HCT116 (cell line): ENCODE results near the gene APBA2. TPM values are rescaled to one million over a fixed set of nuclear protein-coding genes. Genes with fewer than 3 reads are reported as not detected.

Experiments
- ATAC-seq: fragments of 200-7000 bp; cut with Tn5 transposase; 2 replicates; pipeline ENCODE4 v1.9.1; 2020; ENCODE audit warnings: mild to moderate bottlenecking, moderate library complexity
- BruUV-seq: library from RNA; stranded (reverse); fragments of 400-500 nt; replicated peaks from 2 replicates; lab custom pipeline; 2021; lab: Mats Ljungman, UMichigan
- CTCF ChIA-PET: fragments of 300-600 bp; sonication (Branson Sonifier 250); formaldehyde crosslinking; loops from one replicate; lab custom pipeline; 2021; ENCODE audit warnings: antibody characterized with exemption; lab: Charles Lee
- POLR2A ChIA-PET: fragments of 300-600, 350-600 bp; sonication (Branson Sonifier 250); formaldehyde crosslinking; loops from one replicate; lab custom pipeline; 2021; ENCODE audit warnings: antibody characterized with exemption; lab: Charles Lee
- RAD21 ChIA-PET, 2 experiments: fragments of 300-600 bp; sonication (Branson Sonifier 250); formaldehyde crosslinking; loops; one replicate each; lab custom pipeline; 2023; ENCODE audit warnings: low total read pairs in 2 of 2; ENCODE audit not compliant: uncharacterized antibody in 2 of 2, unreplicated experiment in 2 of 2, low non-redundant PET in 1 of 2; lab: Charles Lee
- DNase-seq: peaks from one replicate; pipeline ENCODE4 v3.0.0-alpha.2; 2010; ENCODE audit warnings: low read depth, low spot score
- H2AFZ ChIP-seq: fragments of 200-600 bp; shearing (Covaris generic), sonication (generic); 2 replicates; pipeline ENCODE4 v1.6.1; 2017; ENCODE audit warnings: low read depth, mixed run types, mixed read lengths, antibody characterized with exemption, low read length; ENCODE audit not compliant: poor library complexity, severe bottlenecking
- H3K27ac ChIP-seq: 2 replicates; pipeline ENCODE4 v1.5.1; 2012; ENCODE audit warnings: low read depth, low read length
- H3K27me3 ChIP-seq: fragments of 200-600 bp; sonication (generic); 2 replicates; pipeline ENCODE4 v1.6.1; 2016; ENCODE audit warnings: mixed run types, low read length, mixed read lengths; ENCODE audit not compliant: insufficient read depth
- H3K36me3 ChIP-seq, 2 experiments: fragments of 200-500 bp in 1 of 2; fragments of 200-600 bp in 1 of 2; sonication (Bioruptor generic) in 1 of 2; sonication (generic) in 1 of 2; 2 replicates each; pipeline versions ENCODE4 v1.5.1 to v1.6.1; 2014 to 2016; ENCODE audit warnings: low read length in 2 of 2, inconsistent platforms in 1 of 2, mixed read lengths in 1 of 2, mixed run types in 1 of 2; ENCODE audit not compliant: insufficient read depth in 2 of 2, control insufficient read depth in 1 of 2
- H3K4me1 ChIP-seq, 2 experiments: fragments of 200-600 bp in 1 of 2; sonication (generic) in 1 of 2; 2 replicates each; pipeline versions ENCODE4 v1.5.1 to v1.6.1; 2012 to 2017; ENCODE audit warnings: low read length in 2 of 2, inconsistent platforms in 1 of 2, mild to moderate bottlenecking in 1 of 2, mixed read lengths in 1 of 2, mixed run types in 1 of 2, moderate library complexity in 1 of 2; ENCODE audit not compliant: insufficient read depth in 2 of 2, control insufficient read depth in 1 of 2
- H3K4me2 ChIP-seq: fragments of 200-600 bp; sonication (generic); 2 replicates; pipeline ENCODE4 v1.6.1; 2017; ENCODE audit warnings: mixed run types, low read length, mixed read lengths
- H3K4me3 ChIP-seq, 2 experiments: fragments of 200-600 bp in 1 of 2; sonication (generic) in 1 of 2; replicated peaks in 1 of 2; 2 replicates each; pipeline ENCODE4 v1.5.1; 2011 to 2016; ENCODE audit warnings: low read length in 2 of 2, control low read depth in 1 of 2, low read depth in 1 of 2, mild to moderate bottlenecking in 1 of 2, mixed read lengths in 1 of 2, mixed run types in 1 of 2
- H3K79me2 ChIP-seq: fragments of 200-600 bp; sonication (generic); 2 replicates; pipeline ENCODE4 v1.6.1; 2017; ENCODE audit warnings: mild to moderate bottlenecking, mixed run types, low read length, moderate library complexity, mixed read lengths; ENCODE audit not compliant: insufficient read depth
- H3K9ac ChIP-seq: fragments of 200-600 bp; sonication (generic); 2 replicates; pipeline ENCODE4 v1.6.1; 2016; ENCODE audit warnings: low read length, mixed read lengths
- H3K9me2 ChIP-seq: fragments of 200-600 bp; sonication (generic), shearing (Covaris generic); 2 replicates; pipeline ENCODE4 v1.6.1; 2017; ENCODE audit warnings: mixed run types, mild to moderate bottlenecking, moderate library complexity; ENCODE audit not compliant: insufficient read depth
- H3K9me3 ChIP-seq, 2 experiments: fragments of 200-500 bp in 1 of 2; fragments of 200-600 bp in 1 of 2; sonication (Bioruptor generic) in 1 of 2; sonication (generic) in 1 of 2; 2 replicates each; pipeline ENCODE4 v1.6.1; 2014 to 2017; ENCODE audit warnings: low read length in 2 of 2, mixed read lengths in 2 of 2, inconsistent platforms in 1 of 2, low read depth in 1 of 2, mild to moderate bottlenecking in 1 of 2, mixed run types in 1 of 2, moderate library complexity in 1 of 2; ENCODE audit not compliant: control insufficient read depth in 1 of 2, insufficient read depth in 1 of 2
- H4K20me1 ChIP-seq: fragments of 200-600 bp; sonication (generic), shearing (Covaris generic); 2 replicates; pipeline ENCODE4 v1.6.1; 2017; ENCODE audit warnings: mixed run types, mild to moderate bottlenecking, moderate library complexity; ENCODE audit not compliant: insufficient read depth
- CBX3 ChIP-seq: IDR thresholded peaks from 2 replicates; pipeline ENCODE4 v1.6.1; 2012; ENCODE audit warnings: low read depth
- JUND ChIP-seq: IDR thresholded peaks from 2 replicates; pipeline ENCODE4 v1.6.1; 2012
- RAD21 ChIP-seq: IDR thresholded peaks from 2 replicates; pipeline ENCODE4 v1.6.1; 2012; ENCODE audit warnings: low read depth, mild to moderate bottlenecking
- SIN3A ChIP-seq: IDR thresholded peaks from 2 replicates; pipeline ENCODE4 v1.6.1; 2012; ENCODE audit warnings: low read depth
- SRF ChIP-seq: IDR thresholded peaks from 2 replicates; pipeline ENCODE4 v1.6.1; 2012; ENCODE audit warnings: low read depth
- YY1 ChIP-seq: IDR thresholded peaks from 2 replicates; pipeline ENCODE4 v1.6.1; 2011; ENCODE audit warnings: low read length, low read depth, moderate library complexity, mild to moderate bottlenecking; ENCODE audit not compliant: insufficient replicate concordance; ENCODE audit errors: extremely low read depth
- ZNF274 ChIP-seq: fragments of 200-500 bp; sonication (Bioruptor generic); IDR thresholded peaks from 2 replicates; pipeline ENCODE4 v1.6.1; 2014; ENCODE audit warnings: mild to moderate bottlenecking, low read depth, low read length, inconsistent platforms
- intact Hi-C: fragments of 100-400 bp; cut with micrococcal nuclease; formaldehyde crosslinking; loops from 2 replicates; pipeline ENCODE4 v1.10.0; 2022
- total RNA-seq: library from RNA; stranded (reverse); gene quantifications from one replicate; pipeline ENCODE4 v1.2.1, GENCODE V29; 2021; ENCODE audit not compliant: unreplicated experiment
- TF ChIP-seq, protein P1 (sequence below): IDR thresholded peaks from 2 replicates; pipeline ENCODE4 v1.6.1; 2012

APBA2 gene
- total RNA-seq, 1 experiment from 2014 or later, result 0.47 TPM

DNA sequence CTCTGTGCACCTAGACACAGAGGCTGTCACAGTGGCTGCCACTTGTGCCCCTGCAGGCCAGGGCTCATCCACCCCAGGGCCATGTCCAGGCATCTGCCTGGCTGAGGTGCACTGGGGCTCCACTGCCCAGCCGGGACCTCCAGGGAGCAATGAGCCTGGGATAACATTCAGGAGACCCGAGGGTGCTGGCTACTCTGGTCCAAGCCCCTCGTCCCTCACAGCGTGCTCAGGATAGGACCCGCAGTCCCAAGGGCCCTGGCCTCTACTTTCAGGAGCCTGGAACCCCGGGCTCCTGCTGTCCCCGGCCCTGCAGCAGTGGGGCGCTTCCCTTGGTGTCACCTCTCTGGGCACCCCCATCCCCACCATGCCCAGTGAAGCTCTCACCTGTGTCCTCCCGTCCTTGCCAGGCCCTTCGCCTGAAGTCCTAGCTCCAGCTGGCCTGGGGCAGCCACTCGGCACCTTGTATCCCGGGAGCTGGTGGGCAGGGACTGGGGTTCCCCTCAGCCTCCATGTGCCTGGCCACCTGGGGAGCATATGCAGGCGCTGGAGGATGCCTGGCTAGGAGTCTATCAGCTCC, 226.0 kb downstream of the APBA2 start:
- CTCF ChIA-PET, result interaction anchor here (1.4 kb wide), 1 partner anchor 10 kb away, joined by 8 read pairs; no protein-coding TSS in a partner anchor
- BruUV-seq, result no TSS peak
- POLR2A ChIA-PET, result no interaction called here
- DNase-seq (no peak), ATAC-seq (no peak)
- Histone ChIP-seq H4K20me1 (no peaks in the 10 kb centered on the region), H3K79me2 (no peaks in the 10 kb centered on the region), H3K9me2 (no peaks in the 10 kb centered on the region), H3K4me2 (no peak overlapping the region), H3K27me3 (peaks cover 11% of the 10 kb centered on the region; the same call in 1 of the 2 replicates), H3K36me3 (no peaks in the 10 kb centered on the region), H2AFZ (no peak overlapping the region), H3K9ac (no peak overlapping the region), H3K27ac (no peak overlapping the region), H3K4me1 (no peaks in the 10 kb centered on the region), H3K9me3 (no peaks in the 10 kb centered on the region), H3K4me3 (no peak overlapping the region)
- TF ChIP-seq SRF (no peak), ZNF274 (no peak), JUND (no peak)
- RAD21 ChIA-PET, result no interaction called here
- intact Hi-C loops, result no loop called here

GRCh38 chr15:29113336-29114220, 227.8 kb downstream of the APBA2 start:
- TF ChIP-seq, protein P1, sequence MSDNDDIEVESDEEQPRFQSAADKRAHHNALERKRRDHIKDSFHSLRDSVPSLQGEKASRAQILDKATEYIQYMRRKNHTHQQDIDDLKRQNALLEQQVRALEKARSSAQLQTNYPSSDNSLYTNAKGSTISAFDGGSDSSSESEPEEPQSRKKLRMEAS, result no peak
- TF ChIP-seq RAD21, result no peak
- TF ChIP-seq ZNF274, result no peak
- TF ChIP-seq JUND, result no peak
- TF ChIP-seq YY1, result no peak
- TF ChIP-seq SIN3A, result no peak
- TF ChIP-seq SRF, result no peak
- TF ChIP-seq CBX3, result no peak
- no peaks in the 10 kb centered on the region for H3K79me2 ChIP-seq
- POLR2A ChIA-PET, result no interaction called here

More at GRCh38 chr15:29113336-29114220, 227.8 kb downstream of the APBA2 start:
- Histone ChIP-seq H3K4me2 (no peak overlapping the region), H3K9me2 (no peaks in the 10 kb centered on the region), H3K27me3 (peaks cover 11% of the 10 kb centered on the region; the same call in 1 of the 2 replicates), H2AFZ (no peak overlapping the region), H3K27ac (no peak overlapping the region), H3K4me1 (no peaks in the 10 kb centered on the region), H3K4me3 (no peak overlapping the region), H3K9ac (no peak overlapping the region), H3K36me3 (no peaks in the 10 kb centered on the region), H4K20me1 (no peaks in the 10 kb centered on the region), H3K9me3 (no peaks in the 10 kb centered on the region)
- ATAC-seq, result no peak
- ChIA-PET CTCF (no interaction called here), RAD21 (no interaction called here)
- intact Hi-C loops, result no loop called here
- DNase-seq, result no peak
- no TSS peak for BruUV-seq
